Measurements from ENCODE around the gene ARHGAP33.

- no peak for TF ChIP-seq CTCF (IDR thresholded peaks at IDR 0.05)
- TF ChIP-seq POLR2A (IDR thresholded peaks at IDR 0.05) = no peak
- TF ChIP-seq POLR2AphosphoS5 (IDR thresholded peaks at IDR 0.05) = no peak
Observed at GRCh38 chr19:35789978-35790944, 14.9 kb downstream of the ARHGAP33 start.

All from prostate gland (tissue), 2 donors.